Measurements from ENCODE around the gene SSTR5.

The SSTR5 gene

GRCh38 chr16:1120577-1120941, 48.0 kb downstream of the SSTR5 start:
- H3K27ac ChIP-seq, result no peak overlapping the region
- H3K36me3 ChIP-seq, result no peaks in the 10 kb centered on the region
- no peaks in the 10 kb centered on the region for H3K9me3 ChIP-seq
- TF ChIP-seq, protein P1, sequence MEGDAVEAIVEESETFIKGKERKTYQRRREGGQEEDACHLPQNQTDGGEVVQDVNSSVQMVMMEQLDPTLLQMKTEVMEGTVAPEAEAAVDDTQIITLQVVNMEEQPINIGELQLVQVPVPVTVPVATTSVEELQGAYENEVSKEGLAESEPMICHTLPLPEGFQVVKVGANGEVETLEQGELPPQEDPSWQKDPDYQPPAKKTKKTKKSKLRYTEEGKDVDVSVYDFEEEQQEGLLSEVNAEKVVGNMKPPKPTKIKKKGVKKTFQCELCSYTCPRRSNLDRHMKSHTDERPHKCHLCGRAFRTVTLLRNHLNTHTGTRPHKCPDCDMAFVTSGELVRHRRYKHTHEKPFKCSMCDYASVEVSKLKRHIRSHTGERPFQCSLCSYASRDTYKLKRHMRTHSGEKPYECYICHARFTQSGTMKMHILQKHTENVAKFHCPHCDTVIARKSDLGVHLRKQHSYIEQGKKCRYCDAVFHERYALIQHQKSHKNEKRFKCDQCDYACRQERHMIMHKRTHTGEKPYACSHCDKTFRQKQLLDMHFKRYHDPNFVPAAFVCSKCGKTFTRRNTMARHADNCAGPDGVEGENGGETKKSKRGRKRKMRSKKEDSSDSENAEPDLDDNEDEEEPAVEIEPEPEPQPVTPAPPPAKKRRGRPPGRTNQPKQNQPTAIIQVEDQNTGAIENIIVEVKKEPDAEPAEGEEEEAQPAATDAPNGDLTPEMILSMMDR (IDR thresholded peaks at IDR 0.05), result no peak
- H3K4me3 ChIP-seq (ENCODE audit: low read depth in 1 of 2, low read length in 1 of 2), result no peak overlapping the region
- peaks cover 10% of the 10 kb centered on the region for H3K27me3 ChIP-seq
- no peaks in the 10 kb centered on the region for H3K4me1 ChIP-seq (ENCODE audit: control insufficient read depth in 1 of 2, insufficient read depth in 1 of 2, low read depth in 1 of 2, low read length in 1 of 2)

- Histone ChIP-seq H3K9me3 (no peaks in the 10 kb centered on the region), H3K27me3 (peaks cover 14% of the 10 kb centered on the region), H3K36me3 (no peaks in the 10 kb centered on the region), H3K4me1 (ENCODE audit: control insufficient read depth in 1 of 2, insufficient read depth in 1 of 2, low read depth in 1 of 2, low read length in 1 of 2) (no peaks in the 10 kb centered on the region), H3K4me3 (ENCODE audit: low read depth in 1 of 2, low read length in 1 of 2) (no peak overlapping the region), H3K27ac (no peak overlapping the region)
- TF ChIP-seq, protein P1 (IDR thresholded peaks at IDR 0.05), result no peak
Observed at GRCh38 chr16:1121009-1121408, 48.5 kb downstream of the SSTR5 start.

DNA sequence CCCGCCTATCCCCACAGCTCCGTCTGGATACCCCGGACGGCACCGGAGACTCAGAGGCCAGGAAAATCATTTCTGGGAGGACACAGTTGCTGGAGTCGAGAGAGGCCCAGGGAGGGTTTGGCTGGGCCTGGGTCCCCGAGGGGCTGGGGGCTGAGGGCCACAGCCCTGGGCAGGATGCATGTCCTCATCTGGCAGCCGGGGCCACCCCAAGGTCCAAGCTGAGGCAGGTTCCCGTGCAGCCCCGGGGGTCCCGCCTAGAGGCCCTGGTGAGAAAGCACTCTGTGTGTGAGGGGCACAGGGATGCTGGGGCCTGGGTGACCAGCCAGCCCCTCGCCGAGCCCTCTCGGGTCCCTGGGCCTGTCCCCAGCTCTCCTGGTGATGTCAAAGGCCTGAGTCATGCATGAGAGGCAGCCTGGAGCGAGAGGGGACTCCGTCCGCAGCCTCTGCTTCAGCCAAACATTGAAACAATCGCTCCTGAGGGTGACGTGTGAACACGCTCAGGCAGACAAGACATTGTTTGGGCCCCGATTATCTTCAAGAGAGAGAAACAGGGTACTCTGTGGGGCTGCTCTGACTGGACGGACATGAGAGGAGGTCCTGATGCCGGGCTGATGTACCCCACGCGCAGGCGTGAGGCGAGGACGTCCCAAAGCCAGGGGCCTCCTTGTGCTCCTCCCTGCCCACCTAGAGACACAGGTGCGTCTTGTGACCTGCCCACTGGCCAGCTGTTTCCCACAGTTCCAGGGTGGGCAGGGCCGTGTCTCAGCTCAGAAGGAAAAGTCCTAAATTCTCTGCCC, 49.3 kb downstream of the SSTR5 start:
- TF ChIP-seq, protein P1 (IDR thresholded peaks at IDR 0.05), result no peak
- no peak overlapping the region for H3K4me3 ChIP-seq (ENCODE audit: low read depth in 1 of 2, low read length in 1 of 2)
- no peak overlapping the region for H3K27ac ChIP-seq
- H3K36me3 ChIP-seq, result no peaks in the 10 kb centered on the region
- H3K9me3 ChIP-seq, result no peaks in the 10 kb centered on the region
- H3K4me1 ChIP-seq (ENCODE audit: control insufficient read depth in 1 of 2, insufficient read depth in 1 of 2, low read depth in 1 of 2, low read length in 1 of 2), result no peaks in the 10 kb centered on the region
- H3K27me3 ChIP-seq, result peaks cover 18% of the 10 kb centered on the region

DNA sequence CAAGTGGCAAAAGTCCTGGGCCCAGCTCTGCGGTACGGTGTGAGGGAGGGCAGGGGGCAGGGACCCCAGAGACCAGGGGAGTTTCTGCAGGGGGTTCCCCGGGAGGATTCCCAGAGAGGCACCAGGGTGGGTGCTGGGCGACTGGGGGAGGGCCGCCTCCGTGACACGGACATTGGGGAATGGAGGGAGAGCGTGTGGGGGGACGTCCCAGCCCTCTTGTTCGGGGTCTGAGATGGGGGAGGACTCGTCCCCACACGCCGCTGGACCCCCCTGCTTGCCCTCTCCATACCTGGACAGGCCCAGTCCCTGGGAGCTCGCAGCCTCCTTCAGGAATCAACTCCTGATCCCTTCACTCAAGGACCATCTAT, 49.8 kb downstream of the SSTR5 start:
- Histone ChIP-seq H3K36me3 (no peaks in the 10 kb centered on the region), H3K4me3 (ENCODE audit: low read depth in 1 of 2, low read length in 1 of 2) (no peak overlapping the region), H3K27me3 (peaks cover 18% of the 10 kb centered on the region), H3K27ac (no peak overlapping the region), H3K4me1 (ENCODE audit: control insufficient read depth in 1 of 2, insufficient read depth in 1 of 2, low read depth in 1 of 2, low read length in 1 of 2) (no peaks in the 10 kb centered on the region), H3K9me3 (no peaks in the 10 kb centered on the region)
- TF ChIP-seq, protein P1 (IDR thresholded peaks at IDR 0.05), result no peak

DNA sequence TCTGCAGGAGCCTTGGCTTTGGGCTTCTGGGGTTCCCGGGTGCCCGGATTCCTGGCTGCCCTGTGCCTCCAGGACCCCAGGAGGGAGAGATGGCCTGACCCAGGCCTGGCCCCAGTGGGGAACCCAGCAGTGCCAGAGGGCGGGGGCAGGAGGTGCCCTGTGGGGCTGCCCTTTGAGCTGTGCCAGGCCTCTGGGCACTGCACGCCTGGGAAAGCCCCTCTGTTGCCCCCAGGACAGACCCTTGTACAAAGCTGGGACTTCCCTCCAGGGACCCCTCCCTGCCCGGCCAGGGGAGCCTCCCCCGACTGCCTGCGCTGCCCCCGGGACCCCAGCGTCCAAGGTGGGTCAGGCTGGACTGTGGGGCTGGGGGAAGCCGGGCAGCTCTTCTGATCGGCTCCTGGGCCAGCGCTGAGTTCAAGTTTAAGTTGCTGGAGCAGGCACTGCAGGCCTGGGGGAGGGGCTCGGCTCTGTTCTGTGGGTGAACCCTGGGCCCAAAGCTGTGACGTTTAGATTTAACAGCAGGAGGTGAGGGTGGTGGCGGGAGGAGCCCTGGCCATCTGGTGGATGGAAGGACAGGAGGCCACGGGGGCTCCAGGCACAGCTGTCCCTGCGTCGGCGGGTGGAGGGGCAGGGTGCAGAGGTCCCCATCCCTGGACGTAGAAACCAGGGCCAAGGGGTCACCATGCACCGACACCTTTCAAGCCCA, 51.1 kb downstream of the SSTR5 start:
- H3K4me3 ChIP-seq (ENCODE audit: low read depth in 1 of 2, low read length in 1 of 2), result no peak overlapping the region
- no peak overlapping the region for H3K27ac ChIP-seq
- H3K36me3 ChIP-seq, result no peaks in the 10 kb centered on the region
- no peaks in the 10 kb centered on the region for H3K4me1 ChIP-seq (ENCODE audit: control insufficient read depth in 1 of 2, insufficient read depth in 1 of 2, low read depth in 1 of 2, low read length in 1 of 2)
- TF ChIP-seq, protein P1 (IDR thresholded peaks at IDR 0.05), result no peak
- no peaks in the 10 kb centered on the region for H3K9me3 ChIP-seq
- peaks cover 18% of the 10 kb centered on the region for H3K27me3 ChIP-seq
